HG03135 (cell line): ENCODE measurements around the gene SRPRB.

Source experiments
- ATAC-seq: cut with Tn5 transposase; IDR thresholded peaks from one replicate; pipeline ENCODE4 v1.9.1; 2021; ENCODE audit warnings: mild to moderate bottlenecking, moderate library complexity; ENCODE audit not compliant: unreplicated experiment

The SRPRB gene, protein sequence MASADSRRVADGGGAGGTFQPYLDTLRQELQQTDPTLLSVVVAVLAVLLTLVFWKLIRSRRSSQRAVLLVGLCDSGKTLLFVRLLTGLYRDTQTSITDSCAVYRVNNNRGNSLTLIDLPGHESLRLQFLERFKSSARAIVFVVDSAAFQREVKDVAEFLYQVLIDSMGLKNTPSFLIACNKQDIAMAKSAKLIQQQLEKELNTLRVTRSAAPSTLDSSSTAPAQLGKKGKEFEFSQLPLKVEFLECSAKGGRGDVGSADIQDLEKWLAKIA

GRCh38 chr3:133805702-133806475 lies at the start of gene SRPRB:
SRPRB (plus strand) TSS chr3:133805815; CDS start chr3:133805849, 34 bp downstream.
- ATAC-seq = peak; percentile 96

- no peak for ATAC-seq
Observed at GRCh38 chr3:133756716-133757694, 48.6 kb upstream of the SRPRB start.

DNA sequence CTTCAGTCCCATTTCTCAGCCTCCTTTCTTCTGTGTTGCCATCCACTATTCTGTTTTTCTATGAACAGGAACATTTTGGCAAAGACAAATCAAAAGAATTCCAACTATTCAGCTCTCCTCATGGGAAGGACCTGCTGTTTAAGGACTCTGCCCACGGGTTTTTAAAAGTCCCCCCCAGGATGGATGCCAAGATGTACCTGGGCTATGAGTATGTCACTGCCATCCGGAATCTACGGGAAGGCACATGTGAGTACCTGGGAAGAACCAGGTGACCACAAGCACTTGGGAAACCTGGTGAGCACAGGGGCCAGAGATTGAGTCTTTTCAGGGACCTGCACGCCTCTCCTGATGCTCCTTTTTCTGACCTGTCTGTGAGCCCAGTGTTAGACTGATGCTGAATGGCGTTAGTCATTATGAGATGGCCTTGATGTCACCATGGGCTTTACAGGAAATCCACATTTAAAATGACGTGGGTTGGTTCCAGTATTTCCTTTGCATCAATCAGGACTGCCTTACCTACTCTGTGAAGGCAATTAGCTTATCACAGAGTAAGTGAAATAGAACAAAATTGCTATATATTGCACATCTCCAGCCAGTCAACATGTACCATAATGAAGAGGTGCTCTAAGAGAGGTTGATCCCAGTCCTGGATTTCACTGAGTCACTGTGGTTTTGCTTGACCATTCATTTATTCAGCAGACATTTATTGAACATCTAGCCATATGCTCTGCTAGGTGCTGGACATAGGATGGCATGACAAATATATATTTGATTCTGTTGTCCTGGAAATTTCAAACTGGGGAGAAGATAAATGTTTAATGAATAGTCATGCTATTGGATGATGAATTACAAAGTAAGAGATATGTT lies 47.7 kb upstream of the SRPRB start:
- no peak for ATAC-seq

- ATAC-seq = no peak
Observed at GRCh38 chr3:133758568-133758928, 47.1 kb upstream of the SRPRB start.

GRCh38 chr3:133758964-133759739 lies 46.5 kb upstream of the SRPRB start:
- ATAC-seq = no peak

DNA sequence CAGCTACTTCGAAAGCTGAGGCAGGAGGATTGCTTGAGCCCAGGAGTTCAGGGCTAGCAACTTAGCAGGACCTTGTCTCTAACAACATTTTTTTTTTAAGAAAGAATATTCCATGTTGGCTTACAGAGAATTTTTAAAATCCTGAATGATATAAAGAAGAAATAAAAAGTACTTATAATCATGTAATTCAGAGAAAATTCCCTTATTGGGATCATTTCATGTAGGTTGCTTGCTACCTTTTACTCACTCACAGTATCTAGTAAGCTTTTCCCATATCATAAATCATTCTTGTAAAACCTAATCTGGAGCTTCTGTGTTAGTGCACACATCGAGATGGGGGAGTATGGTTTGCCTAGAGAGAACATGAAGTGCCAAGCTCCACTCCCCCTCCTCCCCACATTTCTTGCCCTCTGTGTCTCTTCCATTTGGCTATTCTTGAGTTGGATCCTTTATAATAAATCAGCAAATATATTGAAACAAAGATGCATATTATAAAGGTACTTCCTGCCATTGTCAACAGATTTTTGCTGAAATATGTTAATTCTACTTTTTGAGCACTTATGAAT lies 45.8 kb upstream of the SRPRB start:
- no peak for ATAC-seq

DNA sequence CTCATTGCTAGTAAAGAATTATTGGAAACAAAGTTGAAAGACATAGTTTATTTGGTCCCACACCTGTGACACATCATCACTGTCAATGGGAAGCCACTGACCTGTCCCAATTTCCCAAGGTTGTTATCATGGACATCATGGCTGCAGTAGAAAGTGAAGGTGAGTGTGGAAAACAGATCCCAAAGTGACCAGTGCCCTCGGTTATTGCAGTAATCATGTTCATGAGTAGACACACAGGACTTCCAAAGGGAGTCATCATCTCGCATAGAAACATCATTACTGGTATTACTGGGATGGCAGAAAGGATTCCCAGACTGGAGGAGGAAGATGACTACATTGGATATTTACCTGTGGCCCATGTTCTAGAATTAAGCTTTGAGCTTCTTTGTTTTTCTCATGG lies 44.7 kb upstream of the SRPRB start:
- ATAC-seq = no peak

GRCh38 chr3:133761605-133762484 lies 43.8 kb upstream of the SRPRB start:
- ATAC-seq = no peak

- no peak for ATAC-seq
Observed at GRCh38 chr3:133762539-133762938, 43.1 kb upstream of the SRPRB start.

- no peak for ATAC-seq
Observed at GRCh38 chr3:133763797-133764683, 41.6 kb upstream of the SRPRB start.

- ATAC-seq = no peak
Observed at GRCh38 chr3:133765256-133765655, 40.4 kb upstream of the SRPRB start.

GRCh38 chr3:133767607-133768006 lies 38.0 kb upstream of the SRPRB start:
- ATAC-seq = no peak

DNA sequence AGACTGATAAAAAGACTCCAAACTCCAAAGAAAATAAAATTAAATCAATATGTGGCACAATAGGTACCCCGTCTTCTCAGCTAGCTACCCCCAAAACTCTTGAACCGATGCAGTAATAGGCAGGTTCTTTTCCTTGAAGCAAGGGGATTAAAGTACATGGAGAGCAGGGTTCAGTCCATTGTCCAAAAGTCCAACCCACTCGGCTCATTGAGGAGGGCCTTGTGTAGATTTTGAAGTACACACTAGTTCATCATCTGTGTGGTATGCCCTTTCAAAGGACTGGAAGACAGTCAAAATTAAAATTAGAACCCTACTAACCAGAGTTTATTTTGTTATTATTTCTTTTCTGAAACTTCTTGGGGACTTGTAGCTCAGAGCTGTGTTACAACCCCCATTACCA lies 36.1 kb upstream of the SRPRB start:
- no peak for ATAC-seq

DNA sequence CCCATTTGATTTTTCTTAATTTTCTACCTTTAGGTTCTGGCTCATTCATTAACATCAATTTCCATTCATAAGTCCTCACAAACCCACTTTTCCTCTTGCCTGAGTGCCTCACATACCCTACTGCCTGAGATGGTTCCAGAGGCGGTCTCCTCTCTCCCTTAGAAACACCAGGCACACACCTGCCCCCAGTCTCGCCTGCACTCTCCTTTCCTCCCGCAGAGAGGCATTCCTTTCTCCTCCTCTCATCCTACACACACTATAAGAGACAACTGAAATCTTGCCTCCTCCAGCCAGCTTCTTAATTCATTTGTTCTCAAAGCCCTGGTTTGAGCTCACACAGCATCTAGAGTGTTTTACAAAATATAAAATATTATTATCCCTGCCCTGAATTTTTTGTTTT lies 31.9 kb upstream of the SRPRB start:
- no peak for ATAC-seq

DNA sequence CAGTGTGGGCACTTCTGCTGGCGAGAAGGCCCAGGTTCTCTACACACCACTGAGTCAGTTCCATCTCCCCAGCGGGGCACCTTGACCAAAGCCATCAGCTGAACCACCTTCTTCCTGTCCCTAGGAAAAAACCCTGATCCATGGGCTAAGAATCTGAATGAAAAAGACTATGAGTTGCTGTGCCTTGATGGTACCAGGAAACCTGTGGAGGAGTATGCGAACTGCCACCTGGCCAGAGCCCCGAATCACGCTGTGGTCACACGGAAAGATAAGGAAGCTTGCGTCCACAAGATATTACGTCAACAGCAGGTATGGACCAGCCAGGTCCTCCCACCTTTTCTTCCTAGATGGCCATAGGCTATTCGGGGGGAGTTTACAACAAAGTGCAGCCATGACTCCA lies 30.3 kb upstream of the SRPRB start:
- no peak for ATAC-seq

DNA sequence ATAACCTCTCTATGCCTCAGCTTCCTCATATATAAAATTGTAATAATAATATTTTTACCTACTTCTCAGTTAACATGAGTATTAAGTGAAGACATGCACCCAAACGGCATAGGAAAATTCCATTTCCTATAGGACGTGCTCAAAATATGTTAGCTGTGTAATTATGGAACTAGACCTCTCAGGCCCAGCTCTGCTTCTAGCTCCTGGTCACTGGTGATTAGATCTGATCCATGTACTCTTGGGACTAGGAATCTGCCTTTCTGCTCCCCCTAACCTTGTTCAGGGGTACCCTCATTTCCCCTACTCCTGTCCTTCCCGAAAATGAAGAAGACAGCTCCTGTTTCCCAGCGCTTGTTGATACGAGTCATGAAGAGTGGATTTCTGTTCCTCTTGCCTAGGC lies 29.8 kb upstream of the SRPRB start:
- ATAC-seq = no peak

DNA sequence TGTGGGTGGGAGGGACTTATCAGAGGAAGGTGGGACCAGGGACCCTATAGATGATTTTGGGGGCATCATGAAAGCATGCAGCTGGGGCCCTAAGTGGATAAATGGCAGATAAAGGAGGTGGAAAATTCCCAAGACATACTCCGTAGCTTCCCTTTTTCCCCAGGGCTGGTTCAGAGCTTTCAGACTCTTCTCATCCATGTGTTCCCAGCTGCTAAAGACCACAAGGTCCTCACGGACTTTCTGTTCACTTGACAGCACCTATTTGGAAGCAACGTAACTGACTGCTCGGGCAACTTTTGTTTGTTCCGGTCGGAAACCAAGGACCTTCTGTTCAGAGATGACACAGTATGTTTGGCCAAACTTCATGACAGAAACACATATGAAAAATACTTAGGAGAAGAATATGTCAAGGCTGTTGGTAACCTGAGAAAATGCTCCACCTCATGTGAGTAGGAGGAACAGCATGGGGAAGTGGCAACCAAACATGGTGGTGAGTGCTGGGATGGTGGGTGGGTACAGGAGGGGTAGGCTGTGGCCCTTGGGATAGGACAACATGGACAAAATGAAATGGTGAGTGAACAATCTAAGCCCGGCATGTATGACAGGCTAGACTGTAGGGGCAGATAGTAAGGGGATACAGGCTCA lies 28.7 kb upstream of the SRPRB start:
- no peak for ATAC-seq
